Left forelimb (tissue), 1 donor: Measurements from ENCODE around the gene CYFIP2.
"Not testable (repeated sequence)": the region's sequence is repeated elsewhere in the genome, so short reads cannot be mapped to it uniquely, and the experiment has no call there.

ENCODE experiments used
- DNase-seq: peaks from one replicate; pipeline ENCODE4 v3.0.0-alpha.2; 2018; ENCODE audit warnings: low spot score

The CYFIP2 gene

DNA sequence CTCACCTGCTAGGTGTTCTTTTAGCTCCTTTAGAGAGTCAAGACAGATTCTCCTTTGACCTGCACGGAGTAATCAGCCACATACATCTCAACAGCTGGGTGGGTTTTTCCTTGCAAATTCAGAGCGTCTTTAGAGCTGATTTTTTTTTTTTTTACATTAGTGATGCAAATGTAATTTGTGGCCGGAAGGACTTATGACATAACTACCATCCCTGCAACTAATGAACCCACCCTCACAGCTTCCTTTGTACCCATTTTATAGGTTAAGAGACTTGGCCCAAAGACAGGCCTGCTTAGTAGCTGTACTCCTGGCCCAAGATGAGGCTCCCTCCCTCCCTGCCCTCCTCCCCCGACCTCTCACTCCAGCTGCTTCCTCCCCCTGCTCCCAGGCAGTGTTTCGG, 124.2 kb downstream of the CYFIP2 start:
- DNase-seq = no peak

DNA sequence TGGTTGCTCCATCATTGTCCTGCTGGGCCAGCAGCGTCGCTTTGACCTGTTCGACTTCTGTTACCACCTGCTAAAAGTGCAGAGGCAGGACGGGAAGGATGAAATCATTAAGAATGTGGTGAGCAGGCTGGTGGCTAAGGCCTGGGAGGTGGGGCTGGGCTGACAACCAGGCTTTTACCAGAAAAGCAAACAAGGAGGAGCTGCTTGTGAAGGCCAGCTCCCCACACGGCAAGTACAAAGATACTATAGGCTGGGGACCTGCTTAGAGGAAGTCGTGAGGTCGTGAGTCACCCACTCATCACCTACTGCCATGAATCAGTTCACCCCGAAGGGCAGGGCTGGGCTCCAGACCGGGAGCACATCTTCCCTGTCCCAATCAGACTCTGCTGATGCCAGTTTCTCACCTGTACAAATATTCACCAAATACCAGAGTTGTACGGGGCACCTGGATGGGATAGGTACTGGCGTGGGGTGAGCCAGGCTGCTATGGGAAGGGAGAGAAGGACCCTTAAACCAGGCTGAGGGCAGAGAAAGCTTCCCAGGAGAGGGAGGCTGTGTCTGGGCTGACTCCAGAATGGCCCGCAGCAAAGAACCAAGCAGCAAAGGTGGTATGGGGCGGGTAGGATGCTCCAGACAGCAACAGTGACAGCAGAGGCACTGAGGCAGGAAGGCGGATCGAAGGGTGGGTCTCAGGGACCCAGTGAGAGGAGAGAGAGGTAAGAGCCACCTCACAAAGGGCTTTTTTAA, 124.8 kb downstream of the CYFIP2 start:
- DNase-seq = no peak

DNA sequence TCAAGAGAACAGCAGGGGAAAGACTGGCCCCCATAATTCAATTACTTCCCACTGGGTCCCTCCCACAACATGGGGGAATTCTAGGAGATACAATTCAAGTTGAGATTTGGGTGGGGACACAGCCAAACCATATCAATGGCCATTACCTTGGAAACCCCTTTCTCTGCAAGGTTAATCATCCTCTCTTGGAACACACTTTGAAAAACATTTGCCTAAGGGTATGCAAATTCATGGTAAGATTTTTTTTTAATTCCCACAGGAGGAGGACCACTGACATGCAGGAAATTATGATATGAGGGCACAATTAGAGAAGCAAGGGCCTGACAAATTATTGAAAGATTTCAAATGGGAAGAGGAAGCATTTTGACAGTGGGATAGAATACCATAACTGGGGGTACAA, 132.4 kb downstream of the CYFIP2 start:
- DNase-seq = no peak

DNA sequence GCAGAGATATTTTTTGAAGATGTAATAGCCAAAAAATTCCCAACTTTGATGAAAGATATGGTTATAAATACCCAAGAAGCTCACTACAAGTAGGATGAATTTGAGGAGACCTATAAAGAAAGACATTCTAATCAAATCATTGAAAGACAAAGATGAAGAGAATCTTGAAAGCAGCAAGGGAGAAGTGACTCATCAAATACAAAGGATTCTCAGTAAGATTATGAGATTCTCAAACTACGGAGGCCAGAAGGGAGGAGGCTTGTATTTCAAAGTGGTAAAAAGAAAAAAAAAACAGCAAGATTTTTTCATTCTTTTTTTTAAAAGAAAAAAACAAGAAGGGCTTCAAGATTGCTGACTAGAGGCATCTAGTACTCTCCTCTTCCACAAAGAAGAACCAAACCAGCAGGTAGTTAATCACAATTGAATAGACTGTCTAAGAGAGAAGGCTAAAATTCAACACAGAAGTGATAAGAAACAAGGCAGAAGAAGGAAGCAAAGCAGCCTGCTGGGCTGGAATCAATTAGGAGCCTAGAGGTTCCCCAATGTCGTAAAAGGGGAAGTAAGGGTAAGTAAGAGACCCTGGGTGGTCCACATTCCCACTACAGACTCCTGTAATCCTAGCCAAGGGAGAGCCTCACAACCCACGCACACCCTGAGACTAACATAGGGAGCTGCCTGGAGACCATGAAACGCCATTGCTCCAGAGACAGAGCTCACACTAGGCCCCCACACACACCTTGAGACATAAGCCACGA, 135.0 kb downstream of the CYFIP2 start:
- no peak for DNase-seq

DNA sequence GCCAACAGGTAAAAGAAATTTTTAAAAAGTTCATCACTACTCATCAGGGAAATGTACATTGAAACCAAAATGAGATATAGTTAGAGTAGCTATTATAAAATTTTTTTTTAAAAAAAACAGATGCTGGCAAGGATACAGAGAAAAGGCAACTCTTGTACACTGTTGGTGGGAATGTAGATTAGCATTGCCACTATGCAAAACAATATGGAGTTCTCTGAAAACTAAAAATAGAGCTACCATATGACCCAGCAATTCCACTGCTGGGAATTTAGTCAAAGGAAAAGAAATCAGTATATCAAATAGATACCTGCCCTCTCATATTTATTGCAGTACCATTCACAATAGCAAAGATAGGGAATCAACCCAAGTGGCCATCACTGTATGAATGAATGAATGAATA, 149.9 kb downstream of the CYFIP2 start:
- DNase-seq = no peak

DNA sequence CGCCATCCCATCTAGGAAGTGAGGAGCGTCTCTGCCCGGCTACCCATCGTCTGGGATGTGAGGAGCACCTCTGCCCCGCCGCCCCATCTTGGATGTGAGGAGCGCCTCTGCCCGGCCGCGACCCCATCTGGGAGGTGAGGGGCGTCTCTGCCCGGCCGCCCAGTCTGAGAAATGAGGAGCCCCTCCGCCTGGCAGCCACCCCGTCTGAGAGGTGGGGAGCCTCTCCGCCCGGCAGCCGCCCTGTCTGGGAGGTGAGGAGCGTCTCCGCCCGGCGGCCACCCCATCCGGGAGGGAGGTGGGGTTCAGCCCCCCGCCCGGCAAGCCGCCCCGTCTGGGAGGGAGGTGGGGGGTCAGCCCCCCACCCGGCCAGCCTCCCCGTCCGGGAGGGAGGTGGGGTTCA, 153.6 kb downstream of the CYFIP2 start:
- not testable (repeated sequence) for DNase-seq

DNA sequence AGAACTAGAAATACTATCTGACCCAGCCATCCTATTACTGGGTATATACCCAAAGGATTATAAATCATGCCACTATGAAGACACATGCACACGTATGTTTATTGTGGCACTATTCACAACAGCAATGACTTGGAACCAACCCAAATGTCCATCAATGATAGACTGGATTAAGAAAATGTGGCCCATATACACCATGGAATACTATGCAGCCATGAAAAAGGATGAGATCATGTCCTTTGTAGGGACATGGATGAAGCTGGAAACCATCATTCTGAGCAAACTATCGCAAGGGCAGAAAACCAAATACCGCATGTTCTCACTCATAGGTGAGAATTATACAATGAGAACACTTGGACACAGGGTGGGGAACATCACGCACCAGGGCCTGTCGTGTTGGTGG, 164.0 kb downstream of the CYFIP2 start:
- not testable (repeated sequence) for DNase-seq

DNA sequence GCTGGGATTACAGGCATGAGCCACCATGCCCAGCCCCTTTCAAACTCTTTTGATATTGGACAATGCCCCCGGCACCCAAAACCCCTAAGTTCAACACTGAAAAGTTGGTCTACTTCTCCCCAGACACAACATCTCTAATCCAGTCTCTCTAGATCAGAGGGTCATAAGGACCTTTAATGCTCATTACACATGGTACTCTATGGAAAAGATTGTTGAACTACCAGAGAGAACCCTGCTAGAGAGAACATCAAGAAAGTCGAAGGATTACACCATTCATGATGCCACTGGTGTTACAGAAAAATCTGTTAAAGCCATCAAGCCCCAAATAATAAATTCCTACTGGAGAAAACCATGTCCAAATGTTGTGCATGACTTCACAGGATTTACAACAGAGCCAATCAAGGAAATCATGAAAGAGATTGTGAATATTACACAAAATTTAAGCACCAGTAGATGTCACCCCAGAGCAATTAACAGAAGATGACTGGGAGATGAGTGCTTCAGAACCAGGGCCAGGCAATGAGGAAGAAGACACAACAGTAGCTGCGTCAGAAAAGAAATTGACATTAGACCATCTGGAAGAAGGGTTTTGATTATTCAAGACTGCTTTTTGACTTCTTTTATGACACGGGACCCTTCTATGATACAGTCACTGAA, 165.7 kb downstream of the CYFIP2 start:
- no peak for DNase-seq

DNA sequence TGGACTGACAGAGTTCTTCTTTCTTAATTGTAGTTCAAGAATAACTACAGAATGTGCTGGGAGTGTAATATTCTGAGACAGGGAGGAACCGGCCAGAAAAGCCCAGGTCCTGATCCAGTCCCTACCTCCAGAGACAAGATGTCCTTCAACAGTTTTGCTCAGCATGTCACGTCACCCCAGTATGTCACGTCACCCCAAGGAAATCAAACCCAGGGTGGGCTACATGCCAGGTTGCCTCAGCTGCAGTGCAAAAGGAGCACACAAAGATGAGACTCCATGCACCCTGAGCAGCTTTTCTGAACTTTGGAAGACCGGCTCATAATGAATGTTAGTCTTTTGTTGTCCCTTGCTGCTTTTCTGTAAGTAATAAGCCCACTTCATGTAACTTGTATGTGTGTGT, 168.2 kb downstream of the CYFIP2 start:
- DNase-seq = no peak

DNA sequence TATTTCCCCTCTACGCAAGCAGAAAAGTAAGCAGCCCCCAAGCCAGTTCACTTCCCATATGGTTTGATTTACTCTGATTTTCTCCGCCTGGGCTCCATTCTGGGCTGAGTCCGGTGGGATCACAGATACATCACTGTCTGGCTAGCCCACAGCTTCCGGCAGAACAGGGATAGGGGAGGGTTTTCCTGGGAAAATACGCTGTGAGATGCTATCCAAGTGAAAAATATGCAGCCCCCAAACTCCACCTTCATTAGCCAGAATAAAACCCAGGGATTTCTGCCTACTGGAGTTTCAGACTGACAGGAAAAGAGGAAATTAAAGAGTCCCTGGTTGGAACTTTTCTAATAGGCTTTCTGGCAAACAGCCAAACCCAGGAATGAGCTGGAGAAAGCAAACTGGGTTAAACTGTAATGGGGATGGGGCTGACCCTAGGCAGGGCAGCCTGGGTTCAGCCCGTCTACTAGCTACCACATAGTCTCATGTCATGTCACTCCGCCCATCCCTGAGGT, 177.2 kb downstream of the CYFIP2 start:
- DNase-seq = peak; percentile 79

DNA sequence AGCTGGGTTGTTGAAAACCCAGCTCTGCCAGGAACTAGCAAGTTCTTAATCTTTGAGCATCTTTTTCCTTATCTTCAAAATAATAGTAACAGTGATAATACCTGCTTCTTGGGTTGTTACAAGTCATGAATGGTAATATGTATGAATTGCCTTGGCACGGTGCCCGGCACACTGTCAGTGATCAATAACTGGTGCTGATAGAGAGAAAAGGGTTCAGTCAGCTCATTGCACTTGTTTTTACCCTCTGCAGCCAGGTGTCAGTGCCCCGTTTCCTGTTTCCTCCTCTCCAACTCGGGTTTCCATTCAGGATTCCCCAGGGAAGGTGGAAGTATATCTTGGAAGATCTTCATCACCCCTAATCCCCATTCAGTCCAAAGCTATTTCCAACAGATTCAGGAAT, 178.3 kb downstream of the CYFIP2 start:
- DNase-seq = no peak
